ENCODE measurements around the gene COL6A2.

Gene COL6A2

GRCh38 chr21:46113497-46114176 lies 15.7 kb downstream of the COL6A2 start:
- DNase-seq (ENCODE audit: low read depth in 2 of 2) = no peak

GRCh38 chr21:46114963-46115362 lies 17.1 kb downstream of the COL6A2 start:
- DNase-seq (ENCODE audit: low read depth in 2 of 2) = no peak

- DNase-seq (ENCODE audit: low read depth in 2 of 2) = no peak
These were observed 17.7 kb downstream of the COL6A2 start for GRCh38 chr21:46115441-46116188.

GRCh38 chr21:46116189-46116775 lies 18.4 kb downstream of the COL6A2 start:
- no peak for DNase-seq (ENCODE audit: low read depth in 2 of 2)

GRCh38 chr21:46116776-46117585 lies 19.1 kb downstream of the COL6A2 start:
- no peak for DNase-seq (ENCODE audit: low read depth in 2 of 2)

GRCh38 chr21:46117586-46118315 lies 19.8 kb downstream of the COL6A2 start:
- no peak for DNase-seq (ENCODE audit: low read depth in 2 of 2)

GRCh38 chr21:46118316-46119143 lies 20.6 kb downstream of the COL6A2 start:
- no peak for DNase-seq (ENCODE audit: low read depth in 2 of 2)

- DNase-seq (ENCODE audit: low read depth in 2 of 2) = no peak
These were observed 21.3 kb downstream of the COL6A2 start for GRCh38 chr21:46119144-46119636.

- DNase-seq (ENCODE audit: low read depth in 2 of 2) = no peak
These were observed 21.8 kb downstream of the COL6A2 start for GRCh38 chr21:46119637-46120271.

- DNase-seq (ENCODE audit: low read depth in 2 of 2) = no peak
These were observed 22.7 kb downstream of the COL6A2 start for GRCh38 chr21:46120301-46121285.

- no peak for DNase-seq (ENCODE audit: low read depth in 2 of 2)
These were observed 23.6 kb downstream of the COL6A2 start for GRCh38 chr21:46121286-46122221.

GRCh38 chr21:46122237-46122671 lies 24.3 kb downstream of the COL6A2 start:
- DNase-seq (ENCODE audit: low read depth in 2 of 2) = no peak

- DNase-seq (ENCODE audit: low read depth in 2 of 2) = no peak
These were observed 25.1 kb downstream of the COL6A2 start for GRCh38 chr21:46122758-46123683.

- no peak for DNase-seq (ENCODE audit: low read depth in 2 of 2)
These were observed 26.4 kb downstream of the COL6A2 start for GRCh38 chr21:46124083-46124925.
